Left lobe of liver (tissue), 2 donors: ENCODE measurements around the gene INPP5A. TPM values are rescaled to one million over a fixed set of nuclear protein-coding genes. Genes with fewer than 3 reads are reported as not detected.
A peak's percentile ranks its signal among the peaks of the same experiment; 100 is the strongest.

Experiments used
- ATAC-seq: fragments of 200-7000 bp; cut with Tn5 transposase; one replicate; pipeline ENCODE4 v1.9.1; 2020; ENCODE audit warnings: mild to moderate bottlenecking, moderate library complexity
- DNase-seq: peaks from one replicate; pipeline ENCODE4 v3.0.0-alpha.2; 2020; ENCODE audit warnings: low spot score
- total RNA-seq: library from RNA; stranded (reverse); gene quantifications from one replicate; pipeline ENCODE4 v1.2.1, GENCODE V29; 2021
- donor health status: DM: no; HTN: no; CAD: no; lungs with moderate emphysema.
- donor health status: DM: no; HTN: yes; CAD: no.

The INPP5A gene
- total RNA-seq, 1 donor from 2014 or later = 18.3 TPM

GRCh38 chr10:132607961-132608495, 70.4 kb downstream of the INPP5A start:
- ATAC-seq (no peak), DNase-seq (peak; percentile 42)

- DNase-seq (peak; percentile 37), ATAC-seq (no peak)
These were observed 71.1 kb downstream of the INPP5A start for GRCh38 chr10:132608511-132609195.

GRCh38 chr10:132609211-132609610, 71.6 kb downstream of the INPP5A start:
- ATAC-seq (no peak), DNase-seq (peak; percentile 39)

- DNase-seq = peak; percentile 43
These were observed 72.6 kb downstream of the INPP5A start for GRCh38 chr10:132610071-132610701.

GRCh38 chr10:132611026-132611910, 73.7 kb downstream of the INPP5A start:
- DNase-seq = no peak

More at GRCh38 chr10:132610071-132610701, 72.6 kb downstream of the INPP5A start:
- no peak for ATAC-seq

GRCh38 chr10:132611986-132612385, 74.4 kb downstream of the INPP5A start:
- peak; percentile 26 for DNase-seq

More at GRCh38 chr10:132611026-132611910, 73.7 kb downstream of the INPP5A start:
- ATAC-seq = no peak

GRCh38 chr10:132612571-132613504, 75.3 kb downstream of the INPP5A start:
- peak; percentile 42 for DNase-seq
- no peak for ATAC-seq

More at GRCh38 chr10:132611986-132612385, 74.4 kb downstream of the INPP5A start:
- no peak for ATAC-seq

- ATAC-seq = no peak
- peak; percentile 41 for DNase-seq
These were observed 76.2 kb downstream of the INPP5A start for GRCh38 chr10:132613566-132614348.

- ATAC-seq (no peak), DNase-seq (peak; percentile 33)
These were observed 77.1 kb downstream of the INPP5A start for GRCh38 chr10:132614431-132615340.

GRCh38 chr10:132615341-132616169, 78.0 kb downstream of the INPP5A start:
- DNase-seq = no peak
- ATAC-seq = no peak

GRCh38 chr10:132616170-132616995, 78.8 kb downstream of the INPP5A start:
- no peak for DNase-seq
- ATAC-seq = no peak

- DNase-seq = no peak
- ATAC-seq = peak; percentile 39
These were observed 79.6 kb downstream of the INPP5A start for GRCh38 chr10:132616996-132617736.

GRCh38 chr10:132617737-132618052, 80.1 kb downstream of the INPP5A start:
- DNase-seq (no peak), ATAC-seq (no peak)

GRCh38 chr10:132618158-132618919, 80.8 kb downstream of the INPP5A start:
- DNase-seq (no peak), ATAC-seq (no peak)

- ATAC-seq (no peak), DNase-seq (no peak)
These were observed 82.3 kb downstream of the INPP5A start for GRCh38 chr10:132619927-132620326.
